GM12878 (cell line): ENCODE results near the gene VTI1A. TPM values are rescaled to one million over a fixed set of nuclear protein-coding genes. Genes with fewer than 3 reads are reported as not detected.

ENCODE experiments used
- ATAC-seq: fragments of 200-7000 bp; cut with Tn5 transposase; 3 replicates; pipeline ENCODE4 v1.9.1; 2020; ENCODE audit warnings: mild to moderate bottlenecking, moderate library complexity
- BruUV-seq: library from RNA; stranded (reverse); fragments of 400-500 nt; replicated peaks from 2 replicates; lab custom pipeline; 2021; lab: Mats Ljungman, UMichigan
- CTCF ChIA-PET: fragments of 300-600 bp; sonication (Branson Sonifier 250); formaldehyde crosslinking; extraction: SDS; loops from one replicate; lab custom pipeline; 2021; ENCODE audit warnings: inconsistent platforms; lab: Yijun Ruan, JAX
- POLR2A ChIA-PET: fragments of 350-600 bp; formaldehyde crosslinking; extraction: SDS; loops from one replicate; lab custom pipeline; 2021; ENCODE audit warnings: inconsistent platforms; lab: Charles Lee
- RAD21 ChIA-PET: fragments of 300-600 bp; sonication (Branson Sonifier 250); formaldehyde crosslinking; loops from one replicate; lab custom pipeline; 2023; ENCODE audit warnings: antibody characterized with exemption; ENCODE audit not compliant: unreplicated experiment; lab: Charles Lee
- SMC1A ChIA-PET: fragments of 300-600 bp; sonication (Branson Sonifier 250); formaldehyde crosslinking; loops from one replicate; lab custom pipeline; 2023; ENCODE audit not compliant: unreplicated experiment, uncharacterized antibody; lab: Charles Lee
- DNase-seq: peaks from one replicate; pipeline ENCODE4 v3.0.0-alpha.2; 2011; ENCODE audit warnings: low read depth, low spot score
- FAIRE-seq: peaks from 3 replicates; lab custom pipeline; 2011; peaks lifted over from hg19 to GRCh38; lab: Jason Lieb, UNC
- H2AFZ ChIP-seq: 2 replicates; pipeline ENCODE4 v1.6.0; 2011; ENCODE audit warnings: low read depth, low read length, control low read depth; ENCODE audit not compliant: control insufficient read depth
- H3K27ac ChIP-seq: 2 replicates; pipeline ENCODE4 v1.5.1; 2011; ENCODE audit warnings: control low read depth; ENCODE audit not compliant: control insufficient read depth, insufficient read depth
- H3K27me3 ChIP-seq, 2 experiments: replicated peaks in 1 of 2; 2 replicates each; pipeline versions ENCODE4 v1.6.0 to v1.6.1; 2011; ENCODE audit warnings: low read length in 1 of 2; ENCODE audit not compliant: control insufficient read depth in 2 of 2, insufficient read depth in 2 of 2
- H3K36me3 ChIP-seq, 2 experiments: 2 replicates each; pipeline ENCODE4 v1.5.1; 2011; ENCODE audit warnings: low read length in 1 of 2; ENCODE audit not compliant: control insufficient read depth in 2 of 2, insufficient read depth in 2 of 2
- H3K4me1 ChIP-seq: 2 replicates; pipeline ENCODE4 v1.6.1; 2011; ENCODE audit warnings: mild to moderate bottlenecking, low read length, moderate library complexity, mixed read lengths; ENCODE audit not compliant: control insufficient read depth, insufficient read depth
- H3K4me2 ChIP-seq: 2 replicates; pipeline ENCODE4 v1.6.0; 2011; ENCODE audit warnings: control low read depth; ENCODE audit not compliant: control insufficient read depth, insufficient read depth
- H3K4me3 ChIP-seq: fragments of 200-600 bp; sonication (generic); 2 replicates; pipeline ENCODE4 v1.5.1; 2016
- H3K79me2 ChIP-seq: 2 replicates; pipeline ENCODE4 v1.6.0; 2011; ENCODE audit warnings: low read length; ENCODE audit not compliant: control insufficient read depth, insufficient read depth
- H3K9ac ChIP-seq: 2 replicates; pipeline ENCODE4 v1.8.0; 2011; ENCODE audit warnings: low read length, control low read depth, mixed read lengths; ENCODE audit not compliant: control insufficient read depth, insufficient read depth
- H3K9me3 ChIP-seq: replicated peaks from 3 replicates; pipeline ENCODE4 v1.5.1; 2011; ENCODE audit warnings: mild to moderate bottlenecking, low read length; ENCODE audit not compliant: control insufficient read depth, insufficient read depth
- H4K20me1 ChIP-seq: 2 replicates; pipeline ENCODE4 v1.6.0; 2011; ENCODE audit not compliant: control insufficient read depth, insufficient read depth
- BCL3 ChIP-seq: IDR thresholded peaks from 2 replicates; pipeline ENCODE4 v1.6.1; 2011; ENCODE audit warnings: borderline replicate concordance, low read depth, mild to moderate bottlenecking, moderate library complexity, low read length; ENCODE audit not compliant: insufficient read depth, poor library complexity, severe bottlenecking
- CHD1 ChIP-seq: IDR thresholded peaks from 2 replicates; pipeline ENCODE4 v1.6.1; 2012; ENCODE audit warnings: low read depth, low read length, improper control_type of control experiment
- HDAC6 ChIP-seq: fragments of 200-600 bp; sonication (generic); IDR thresholded peaks from one replicate; pipeline ENCODE4 v1.8.0; 2017; ENCODE audit warnings: antibody characterized with exemption; ENCODE audit not compliant: unreplicated experiment
- NR2C2 ChIP-seq: IDR thresholded peaks from 2 replicates; pipeline ENCODE4 v1.6.1; 2011; ENCODE audit warnings: borderline replicate concordance, low read depth; ENCODE audit not compliant: control insufficient read depth, insufficient read length
- NR2F1 ChIP-seq: fragments of 450-650 bp; conservative IDR thresholded peaks from 2 replicates; pipeline ENCODE4 v1.6.1; 2017; ENCODE audit warnings: mild to moderate bottlenecking
- PAX8 ChIP-seq: fragments of 450-650 bp; IDR thresholded peaks from 2 replicates; pipeline ENCODE4 v1.6.1; 2017; ENCODE audit warnings: mild to moderate bottlenecking, moderate library complexity
- POLR2AphosphoS2 ChIP-seq: IDR thresholded peaks from 2 replicates; pipeline ENCODE4 v1.6.1; 2011; ENCODE audit warnings: low read depth, mild to moderate bottlenecking, low read length, improper control_type of control experiment, moderate library complexity
- RELA ChIP-seq: fragments of 450-650 bp; IDR thresholded peaks from 2 replicates; pipeline ENCODE4 v1.8.0; 2014; ENCODE audit warnings: borderline replicate concordance; ENCODE audit not compliant: partially characterized antibody
- SKIL ChIP-seq: fragments of 450-650 bp; IDR thresholded peaks from 2 replicates; pipeline ENCODE4 v1.6.1; 2017; ENCODE audit warnings: mild to moderate bottlenecking, low read depth, inconsistent platforms; ENCODE audit not compliant: poor library complexity, severe bottlenecking
- SMAD1 ChIP-seq: fragments of 450-650 bp; IDR thresholded peaks from 2 replicates; pipeline ENCODE4 v1.6.1; 2018; ENCODE audit warnings: mild to moderate bottlenecking, low read depth; ENCODE audit not compliant: partially characterized antibody
- STAT1 ChIP-seq: fragments of 450-650 bp; conservative IDR thresholded peaks from 2 replicates; pipeline ENCODE4 v1.6.1; 2014; ENCODE audit warnings: antibody characterized with exemption, mild to moderate bottlenecking
- TBL1XR1 ChIP-seq: IDR thresholded peaks from 2 replicates; pipeline ENCODE4 v1.6.1; 2012; ENCODE audit warnings: low read depth, low read length, improper control_type of control experiment
- WGBS: methylation state at CpG from one replicate; pipeline ENCODE4 v1.1.6; 2016; ENCODE audit warnings: low lambda C conversion rate; ENCODE audit not compliant: insufficient replicate concordance, insufficient coverage; ENCODE audit errors: missing lambda C conversion rate; 5-methylcytosine and 5-hydroxymethylcytosine counted together
- in situ Hi-C: fragments of 300-500 bp; cut with MboI; formaldehyde crosslinking; loops from 9 replicates; pipeline ENCODE4 v1.14.3; 2018; ENCODE audit warnings: mixed read lengths
- intact Hi-C: fragments of 100-400 bp; cut with micrococcal nuclease; formaldehyde crosslinking; loops from one replicate; pipeline ENCODE4 v1.14.2; 2022; ENCODE audit not compliant: unreplicated experiment
- polyA plus RNA-seq, 11 experiments: library from polyadenylated mRNA; depleted of rRNA in 4 of 11; unstranded in 6 of 11; stranded (reverse) in 5 of 11; fragments of >200 nt; fragmentation: Nextera tagmentation in 4 of 11; fragmentation: Illumina TruSeq in 1 of 11; extraction: Ambion mirVana in 4 of 11; extraction: Trizol in 1 of 11; gene quantifications; 1 replicate in 1 of 11; 2 replicates in 10 of 11; pipeline versions ENCODE4 v1.2.1 to v1.2.3, GENCODE V29; 2011 to 2016; ENCODE audit warnings: inconsistent platforms in 2 of 11, missing spikeins in 2 of 11, low read depth in 1 of 11
- total RNA-seq, 4 experiments: library from RNA; depleted of rRNA in 3 of 4; stranded (reverse); fragments of >200 nt in 3 of 4; fragmentation: Illumina TruSeq in 1 of 4; extraction: Trizol in 1 of 4; gene quantifications; 2 replicates each; pipeline versions ENCODE4 v1.2.1 to v1.2.3, GENCODE V29; 2013 to 2021

The VTI1A gene
- total and polyA plus RNA-seq, 10 of the 15 experiments (the other 5 are each of a cell fraction or from before 2014, with no cell fraction given) = 12.4 to 43.2 (median 27.5) TPM

DNA sequence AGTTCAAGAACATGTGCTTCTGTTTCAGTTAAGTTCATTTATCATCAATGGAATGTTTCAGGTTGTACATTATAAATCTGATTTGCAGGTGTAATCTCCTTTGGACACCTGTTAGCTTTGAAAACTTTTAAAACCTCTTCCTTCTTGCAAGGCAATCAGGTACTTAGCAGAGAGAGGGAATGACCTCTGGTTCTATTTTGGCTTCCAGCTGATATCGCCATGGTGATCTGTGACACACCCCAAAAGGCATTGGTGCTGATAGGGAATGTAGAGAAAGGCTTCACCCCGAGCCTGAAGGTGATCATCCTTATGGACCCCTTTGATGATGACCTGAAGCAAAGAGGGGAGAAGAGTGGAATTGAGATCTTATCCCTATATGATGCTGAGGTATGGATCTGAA lies 37.7 kb upstream of the VTI1A start:
- no peak overlapping the region for H3K9ac ChIP-seq
- peaks cover 6 to 22% of the 10 kb centered on the region in 2 experiments for H3K36me3 ChIP-seq
- TF ChIP-seq BCL3 (no peak), CHD1 (no peak), PAX8 (no peak), NR2F1 (no peak), RELA (no peak), POLR2AphosphoS2 (no peak), STAT1 (no peak), TBL1XR1 (no peak), SKIL (no peak), SMAD1 (no peak), HDAC6 (no peak), NR2C2 (no peak)
- no peaks in the 10 kb centered on the region for H3K4me1 ChIP-seq
- FAIRE-seq (no peak), ATAC-seq (no peak), DNase-seq (no peak)
- H4K20me1 ChIP-seq = no peaks in the 10 kb centered on the region
- no peak overlapping the region for H2AFZ ChIP-seq
- no peak overlapping the region for H3K27ac ChIP-seq
- H3K4me2 ChIP-seq = no peak overlapping the region
- BruUV-seq = no TSS peak
- ChIA-PET RAD21 (no interaction called here), CTCF (interaction anchor here (1.0 to 1.4 kb wide), 3 partner anchors 8 to 25 kb away, joined by 3 to 4 read pairs (median 3); no protein-coding TSS in a partner anchor), SMC1A (interaction anchor here (0.8 to 1.3 kb wide), 3 partner anchors 23 to 35 kb away, joined by 3 read pairs; no protein-coding TSS in a partner anchor), POLR2A (no interaction called here)
- WGBS = 64% methylated on average over 2 of the region's 2 CpGs
- intact Hi-C loops = no loop called here
- no peaks in the 10 kb centered on the region for H3K27me3 ChIP-seq
- no peaks in the 10 kb centered on the region for H3K79me2 ChIP-seq
- no peak overlapping the region for H3K4me3 ChIP-seq
- H3K9me3 ChIP-seq = no peaks in the 10 kb centered on the region; the same call in 2 of the 3 replicates
- in situ Hi-C loops = no loop called here
